ENCODE results near the gene ZFYVE21. TPM values are rescaled to one million over a fixed set of nuclear protein-coding genes. Genes with fewer than 3 reads are reported as not detected.
"Not testable (repeated sequence)": the region's sequence is repeated elsewhere in the genome, so short reads cannot be mapped to it uniquely, and the experiment has no call there.

ZFYVE21 gene
- total RNA-seq, 4 donors from 2014 or later, result 69.5 to 134 (median 89.3) TPM

- no peak overlapping the region for H3K4me3 ChIP-seq
- 97 to 98% methylated on average over 2 of the region's 2 CpGs for WGBS, 2 donors
- no peak overlapping the region for H3K27ac ChIP-seq
- no peak for TF ChIP-seq POLR2A (IDR thresholded peaks at IDR 0.05)
- no peak for TF ChIP-seq CTCF (IDR thresholded peaks at IDR 0.05)
- DNase-seq, result no peak
- peaks cover 0 to 60% (median 0%) of the 10 kb centered on the region in 3 donors for H3K36me3 ChIP-seq
- H3K9me3 ChIP-seq, result no peaks in the 10 kb centered on the region
- H3K4me1 ChIP-seq, result no peaks in the 10 kb centered on the region
- intact Hi-C loops (cut with DNase I), result no loop called here
- no peaks in the 10 kb centered on the region for H3K27me3 ChIP-seq
Measured at GRCh38 chr14:103770500-103770899, 54.9 kb downstream of the ZFYVE21 start.

DNA sequence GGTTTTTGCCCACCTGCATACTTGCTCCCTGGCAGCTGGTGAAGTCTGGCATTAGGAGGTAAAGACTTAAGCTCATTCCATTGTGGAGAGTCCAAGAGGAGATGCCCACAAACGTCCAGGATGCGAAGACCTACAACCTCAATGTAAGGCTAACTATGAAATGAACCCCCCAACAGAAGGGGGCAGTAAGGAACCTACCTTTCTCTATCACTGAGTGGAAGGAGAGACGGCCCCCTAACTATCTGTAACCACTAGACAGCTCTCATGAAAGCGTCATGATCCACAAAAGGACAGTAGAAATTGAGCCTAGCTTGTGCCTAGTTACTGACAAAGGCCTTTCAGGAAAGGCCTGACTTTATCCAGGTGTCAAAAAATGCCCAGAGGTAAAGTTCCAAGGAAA is 55.3 kb downstream of the ZFYVE21 start:
- Histone ChIP-seq H3K4me3 (no peak overlapping the region), H3K9me3 (no peaks in the 10 kb centered on the region), H3K4me1 (no peaks in the 10 kb centered on the region), H3K27me3 (no peaks in the 10 kb centered on the region), H3K27ac (no peak overlapping the region), H3K36me3 (peaks cover 0 to 61% (median 0%) of the 10 kb centered on the region in 3 donors)
- TF ChIP-seq POLR2A (IDR thresholded peaks at IDR 0.05) (no peak), CTCF (IDR thresholded peaks at IDR 0.05) (no peak)
- no peak for DNase-seq
- 69 to 72% methylated on average over 2 of the region's 4 CpGs for WGBS, 2 donors
- intact Hi-C loops (cut with DNase I), result no loop called here

- H3K9me3 ChIP-seq, result no peaks in the 10 kb centered on the region
- no peak overlapping the region for H3K27ac ChIP-seq
- intact Hi-C loops (cut with DNase I), result no loop called here
- peaks cover 0 to 67% (median 0%) of the 10 kb centered on the region in 3 donors for H3K36me3 ChIP-seq
- WGBS, 2 donors, result 38 to 58% methylated on average over 1 of the region's 1 CpG
- TF ChIP-seq CTCF (IDR thresholded peaks at IDR 0.05), result no peak
- no peak for TF ChIP-seq POLR2A (IDR thresholded peaks at IDR 0.05)
- H3K27me3 ChIP-seq, result no peaks in the 10 kb centered on the region
- DNase-seq, result no peak
- H3K4me3 ChIP-seq, result no peak overlapping the region
- H3K4me1 ChIP-seq, result no peaks in the 10 kb centered on the region
Measured at GRCh38 chr14:103772078-103772712, 56.6 kb downstream of the ZFYVE21 start.

- intact Hi-C loops (cut with DNase I), result no loop called here
- 77 to 93% methylated on average over 2 of the region's 2 CpGs for WGBS, 2 donors
- Histone ChIP-seq H3K9me3 (no peaks in the 10 kb centered on the region), H3K27me3 (no peaks in the 10 kb centered on the region), H3K4me1 (no peaks in the 10 kb centered on the region), H3K27ac (no peak overlapping the region), H3K4me3 (no peak overlapping the region), H3K36me3 (peaks cover 0 to 80% (median 0%) of the 10 kb centered on the region in 3 donors)
- no peak for DNase-seq
- TF ChIP-seq CTCF (IDR thresholded peaks at IDR 0.05) (no peak), POLR2A (IDR thresholded peaks at IDR 0.05) (no peak)
Measured at GRCh38 chr14:103773521-103773920, 57.9 kb downstream of the ZFYVE21 start.

DNA sequence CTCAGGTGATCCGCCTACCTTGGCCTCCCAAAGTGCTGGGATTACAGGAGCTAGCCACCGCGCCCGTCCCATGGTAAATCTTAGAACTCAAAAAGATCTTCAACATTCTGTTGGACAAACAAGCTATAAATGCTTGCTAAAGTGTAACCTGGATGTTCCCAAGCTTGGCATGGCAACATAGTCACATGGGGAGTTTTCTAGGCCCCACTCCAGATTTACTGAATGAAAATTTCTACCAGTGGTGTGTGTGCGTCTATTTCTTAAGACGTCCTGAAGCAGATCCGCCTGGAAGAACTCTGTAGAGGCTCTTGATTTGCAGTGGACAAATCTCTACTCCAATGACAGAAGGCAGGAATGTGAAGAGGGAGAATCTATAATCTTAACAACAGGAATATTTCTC is 59.9 kb downstream of the ZFYVE21 start:
- no peak overlapping the region for H3K27ac ChIP-seq
- no peak for DNase-seq
- H3K4me1 ChIP-seq, result no peaks in the 10 kb centered on the region
- 80 to 96% methylated on average over 6 to 7 of the region's 7 CpGs for WGBS, 2 donors
- no peaks in the 10 kb centered on the region for H3K9me3 ChIP-seq
- no peak overlapping the region for H3K4me3 ChIP-seq
- intact Hi-C loops (cut with DNase I), result no loop called here
- peaks cover 0 to 89% (median 0%) of the 10 kb centered on the region in 3 donors for H3K36me3 ChIP-seq
- TF ChIP-seq CTCF (IDR thresholded peaks at IDR 0.05) (no peak), POLR2A (IDR thresholded peaks at IDR 0.05) (no peak)
- no peaks in the 10 kb centered on the region for H3K27me3 ChIP-seq

DNA sequence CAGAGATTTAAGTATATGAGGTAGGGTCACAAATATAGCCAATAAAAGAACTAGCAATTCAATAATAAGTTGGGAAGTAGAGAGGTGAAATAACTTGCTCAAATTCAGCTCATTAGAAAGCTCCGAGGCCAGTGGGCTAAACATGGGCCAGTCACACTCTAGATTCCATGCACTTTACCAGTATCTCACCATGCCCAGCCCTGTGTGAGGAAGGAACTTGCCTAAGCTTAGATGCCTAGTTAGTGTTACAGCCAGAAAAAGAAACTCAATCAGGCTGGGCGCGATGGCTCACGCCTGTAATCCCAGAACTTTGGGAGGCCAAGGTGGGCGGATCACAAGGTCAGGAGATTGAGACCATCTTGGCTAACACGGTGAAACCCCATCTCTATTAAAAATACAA is 60.7 kb downstream of the ZFYVE21 start:
- peaks cover 0 to 91% (median 0%) of the 10 kb centered on the region in 3 donors for H3K36me3 ChIP-seq
- H3K9me3 ChIP-seq; intact Hi-C loops (cut with DNase I); H3K4me3 ChIP-seq; H3K4me1 ChIP-seq; H3K27me3 ChIP-seq; H3K27ac ChIP-seq; DNase-seq: not testable (repeated sequence)
- 87 to 91% methylated on average over 6 of the region's 6 CpGs for WGBS, 2 donors
